Smooth muscle cell (in vitro differentiated cells): ENCODE measurements around the gene FERD3L. TPM values are rescaled to one million over a fixed set of nuclear protein-coding genes. Genes with fewer than 3 reads are reported as not detected.
A peak's percentile ranks its signal among the peaks of the same experiment; 100 is the strongest.

Experiments
- DNase-seq: peaks from one replicate; lab custom pipeline; 2025; ENCODE audit not compliant: unreplicated experiment; lab: John Stamatoyannopoulos, UW
- H2AFZ ChIP-seq: fragments of 200-600 bp; sonication (generic); 2 replicates; pipeline ENCODE4 v1.6.0; 2016; ENCODE audit warnings: antibody characterized with exemption, low read depth, mild to moderate bottlenecking
- H3F3A ChIP-seq: fragments of 200-600 bp; sonication (generic); 2 replicates; pipeline ENCODE4 v1.6.0; 2017; ENCODE audit warnings: antibody characterized with exemption, low read depth
- H3K27ac ChIP-seq: fragments of 200-600 bp; sonication (generic); 2 replicates; pipeline ENCODE4 v1.5.1; 2016; ENCODE audit warnings: low read depth, mild to moderate bottlenecking
- H3K27me3 ChIP-seq: fragments of 200-600 bp; sonication (generic); 2 replicates; pipeline ENCODE4 v1.6.1; 2016; ENCODE audit warnings: low read depth, mild to moderate bottlenecking
- H3K36me3 ChIP-seq: fragments of 200-600 bp; sonication (generic); 2 replicates; pipeline ENCODE4 v1.5.1; 2016; ENCODE audit warnings: low read depth
- H3K4me1 ChIP-seq: fragments of 200-600 bp; sonication (generic); 2 replicates; pipeline ENCODE4 v1.5.1; 2016; ENCODE audit warnings: low read depth
- H3K4me2 ChIP-seq: fragments of 200-600 bp; sonication (generic); 2 replicates; pipeline ENCODE4 v1.6.0; 2016; ENCODE audit warnings: mild to moderate bottlenecking
- H3K4me3 ChIP-seq: fragments of 200-600 bp; sonication (generic); 2 replicates; pipeline ENCODE4 v1.5.1; 2016; ENCODE audit warnings: mild to moderate bottlenecking
- H3K79me2 ChIP-seq: fragments of 200-600 bp; sonication (generic); 2 replicates; pipeline ENCODE4 v1.6.0; 2016; ENCODE audit warnings: low read depth, mild to moderate bottlenecking
- H3K9ac ChIP-seq: fragments of 200-600 bp; sonication (generic); 2 replicates; pipeline ENCODE4 v1.6.0; 2016; ENCODE audit warnings: low read depth
- H3K9me3 ChIP-seq: fragments of 200-600 bp; sonication (generic); replicated peaks from 2 replicates; pipeline ENCODE4 v1.5.1; 2016; ENCODE audit warnings: low read depth
- H4K20me1 ChIP-seq: fragments of 200-600 bp; sonication (generic); 2 replicates; pipeline ENCODE4 v1.6.0; 2016; ENCODE audit warnings: low read depth
- CTCF ChIP-seq: fragments of 200-600 bp; sonication (generic); IDR thresholded peaks from 2 replicates; pipeline ENCODE4 v1.5.1; 2017; ENCODE audit warnings: borderline replicate concordance, mild to moderate bottlenecking, antibody characterized with exemption; ENCODE audit not compliant: insufficient read depth, poor library complexity, severe bottlenecking
- WGBS: methylation state at CpG from one replicate; pipeline ENCODE4 v1.1.7; 2016; ENCODE audit warnings: low lambda C conversion rate; 5-methylcytosine and 5-hydroxymethylcytosine counted together
- polyA plus RNA-seq: library from polyadenylated mRNA; unstranded; fragments of >200 nt; fragmentation: Nextera tagmentation; extraction: Ambion mirVana; gene quantifications from 2 replicates; pipeline ENCODE4 v1.2.1, GENCODE V29; 2016
- total RNA-seq: library from RNA; depleted of rRNA; stranded (reverse); fragments of >200 nt; gene quantifications from 2 replicates; pipeline ENCODE4 v1.2.3, GENCODE V29; 2014

The FERD3L gene
- total and polyA plus RNA-seq, 2 experiments from 2014 or later, result not detected

GRCh38 chr7:19109000-19109946 lies 35.9 kb downstream of the FERD3L start:
- H3K27me3 ChIP-seq, result peaks cover 12% of the 10 kb centered on the region
- peak overlapping the region; percentile 87 for H3K4me2 ChIP-seq
- peaks cover 23% of the 10 kb centered on the region for H3K79me2 ChIP-seq
- H3K4me1 ChIP-seq, result peaks cover 31% of the 10 kb centered on the region
- no peak overlapping the region for H3K9ac ChIP-seq
- peak overlapping the region; percentile 79 for H3K27ac ChIP-seq
- 33% methylated on average over 11 of the region's 11 CpGs for WGBS
- H3K36me3 ChIP-seq, result no peaks in the 10 kb centered on the region
- no peak for TF ChIP-seq CTCF
- peaks cover 30% of the 10 kb centered on the region for H4K20me1 ChIP-seq
- peak overlapping the region; percentile 64 for H3K4me3 ChIP-seq
- DNase-seq, result no peak
- H3F3A ChIP-seq, result peaks cover 7% of the 10 kb centered on the region
- H3K9me3 ChIP-seq, result no peaks in the 10 kb centered on the region
- H2AFZ ChIP-seq, result no peak overlapping the region

- H3K79me2 ChIP-seq, result peaks cover 9% of the 10 kb centered on the region
- no peak for DNase-seq
- no peaks in the 10 kb centered on the region for H3K36me3 ChIP-seq
- peak overlapping the region; percentile 87 for H3K4me2 ChIP-seq
- peak overlapping the region; percentile 81 for H2AFZ ChIP-seq
- H3K27me3 ChIP-seq, result peaks cover 12% of the 10 kb centered on the region
- peaks cover 7% of the 10 kb centered on the region for H3F3A ChIP-seq
- no peak for TF ChIP-seq CTCF
- 1% methylated on average over 48 of the region's 48 CpGs for WGBS
- peaks cover 13% of the 10 kb centered on the region for H4K20me1 ChIP-seq
- no peaks in the 10 kb centered on the region for H3K9me3 ChIP-seq
- H3K9ac ChIP-seq, result peak overlapping the region; percentile 47
- H3K27ac ChIP-seq, result peak overlapping the region; percentile 64
- H3K4me3 ChIP-seq, result peak overlapping the region; percentile 64
- peaks cover 31% of the 10 kb centered on the region for H3K4me1 ChIP-seq
Measured at GRCh38 chr7:19107356-19108146, 37.7 kb downstream of the FERD3L start.

DNA sequence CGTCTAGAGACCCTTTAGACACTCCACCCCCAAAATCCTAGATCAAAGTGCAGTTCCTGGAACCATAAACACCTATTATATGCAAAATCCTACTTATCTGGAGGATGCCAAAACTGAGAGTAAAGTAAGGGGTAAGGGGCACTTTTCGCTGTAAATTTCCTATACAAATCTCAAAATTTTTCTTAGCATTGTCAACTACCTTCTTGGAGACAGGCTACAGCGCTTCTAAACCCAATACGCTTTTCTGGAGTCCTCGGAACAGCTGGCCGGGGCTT lies 38.2 kb downstream of the FERD3L start:
- H3K27ac ChIP-seq, result no peak overlapping the region
- H3F3A ChIP-seq, result peaks cover 7% of the 10 kb centered on the region
- peaks cover 8% of the 10 kb centered on the region for H4K20me1 ChIP-seq
- peaks cover 12% of the 10 kb centered on the region for H3K27me3 ChIP-seq
- DNase-seq, result no peak
- H3K9ac ChIP-seq, result no peak overlapping the region
- no peaks in the 10 kb centered on the region for H3K9me3 ChIP-seq
- peak overlapping the region; percentile 87 for H3K4me2 ChIP-seq
- WGBS, result 2% methylated on average over 6 of the region's 6 CpGs
- H3K4me1 ChIP-seq, result peaks cover 29% of the 10 kb centered on the region
- peaks cover 4% of the 10 kb centered on the region for H3K79me2 ChIP-seq
- peak overlapping the region; percentile 64 for H3K4me3 ChIP-seq
- TF ChIP-seq CTCF, result no peak
- H2AFZ ChIP-seq, result peak overlapping the region; percentile 81
- H3K36me3 ChIP-seq, result no peaks in the 10 kb centered on the region
